C4-2B (cell line): ENCODE data around the gene SYT14.
"Not testable (repeated sequence)": the region's sequence is repeated elsewhere in the genome, so short reads cannot be mapped to it uniquely, and the experiment has no call there.

Experiments used
- H3K27ac ChIP-seq: fragments of 450-650 bp; 2 replicates; pipeline ENCODE4 v1.5.1; 2017
- CTCF ChIP-seq: fragments of 450-650 bp; conservative IDR thresholded peaks from 2 replicates; pipeline ENCODE4 v1.5.1; 2017; ENCODE audit warnings: mild to moderate bottlenecking
- ZFX ChIP-seq: fragments of 450-650 bp; IDR thresholded peaks from 2 replicates; pipeline ENCODE4 v1.6.1; 2017

The SYT14 gene

DNA sequence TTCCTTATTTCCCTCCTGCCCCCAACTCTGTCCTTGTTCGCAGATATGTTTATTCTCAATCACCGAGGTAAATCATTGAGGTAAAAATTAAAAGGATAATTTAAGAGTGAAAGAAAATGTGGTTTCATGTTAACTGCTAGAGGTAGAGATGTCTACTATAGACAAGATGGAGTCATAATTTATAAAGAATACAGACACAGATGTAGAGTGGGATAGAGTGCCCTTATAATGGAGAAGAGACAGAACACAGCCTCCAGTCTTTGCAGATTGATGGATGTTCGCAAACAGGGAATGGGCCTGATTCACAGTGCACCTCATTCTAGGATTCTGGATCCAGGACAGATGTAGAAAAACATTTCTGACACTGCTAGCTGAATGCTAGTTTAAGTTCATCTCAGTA lies 155.4 kb downstream of the SYT14 start:
- TF ChIP-seq CTCF (no peak), ZFX (no peak)
- no peak overlapping the region for H3K27ac ChIP-seq

- H3K27ac ChIP-seq = no peak overlapping the region
- TF ChIP-seq ZFX (no peak), CTCF (no peak)
Measured at GRCh38 chr1:210098356-210098755, 160.3 kb downstream of the SYT14 start.

DNA sequence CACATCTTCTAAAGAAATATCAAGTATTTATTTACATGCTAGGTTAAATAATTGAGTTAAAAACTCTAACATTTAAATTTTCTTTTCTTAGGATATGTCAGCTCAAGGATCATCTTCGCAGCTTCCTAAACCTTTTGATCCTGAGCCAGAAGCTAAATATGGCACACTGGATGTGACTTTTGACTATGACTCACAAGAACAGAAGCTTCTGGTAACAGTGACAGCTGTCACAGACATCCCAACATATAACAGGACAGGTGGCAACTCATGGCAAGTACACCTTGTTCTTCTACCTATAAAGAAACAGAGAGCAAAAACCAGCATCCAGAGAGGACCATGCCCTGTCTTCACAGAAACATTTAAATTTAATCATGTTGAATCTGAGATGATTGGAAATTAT lies 161.9 kb downstream of the SYT14 start:
- H3K27ac ChIP-seq = no peak overlapping the region
- TF ChIP-seq CTCF (no peak), ZFX (no peak)

- no peak overlapping the region for H3K27ac ChIP-seq
- TF ChIP-seq ZFX (no peak), CTCF (no peak)
Measured at GRCh38 chr1:210104103-210104502, 166.1 kb downstream of the SYT14 start.

- not testable (repeated sequence) for H3K27ac ChIP-seq
Measured at GRCh38 chr1:210112906-210113305, 174.9 kb downstream of the SYT14 start.

- TF ChIP-seq ZFX (no peak), CTCF (no peak)
Measured at GRCh38 chr1:210117198-210117597, 179.2 kb downstream of the SYT14 start.

DNA sequence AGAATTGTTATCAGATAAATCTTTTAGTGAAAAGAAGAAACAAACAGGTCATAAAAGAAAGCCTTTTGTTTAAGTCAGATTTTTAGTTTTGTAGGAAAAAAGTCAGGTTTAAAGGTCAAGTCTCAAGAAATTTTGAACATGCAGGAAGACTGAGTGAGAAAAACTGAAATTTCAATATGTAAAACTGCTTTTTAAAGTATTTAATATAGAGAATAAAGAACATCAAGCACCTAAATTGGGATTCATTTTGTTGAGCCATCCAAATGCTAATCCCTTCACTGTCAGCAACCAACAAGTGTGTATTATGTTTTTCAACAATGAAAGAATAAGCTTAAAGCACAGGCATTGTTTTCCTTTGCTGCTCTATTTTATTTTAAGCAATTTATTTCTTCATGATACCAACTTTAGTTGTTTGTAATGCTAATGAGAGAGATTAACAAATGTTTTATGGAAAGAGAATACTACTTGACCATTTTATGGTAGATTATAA lies 179.7 kb downstream of the SYT14 start:
- TF ChIP-seq CTCF = no peak
- TF ChIP-seq ZFX = no peak
- no peak overlapping the region for H3K27ac ChIP-seq

More at GRCh38 chr1:210117198-210117597, 179.2 kb downstream of the SYT14 start:
- H3K27ac ChIP-seq = no peak overlapping the region

DNA sequence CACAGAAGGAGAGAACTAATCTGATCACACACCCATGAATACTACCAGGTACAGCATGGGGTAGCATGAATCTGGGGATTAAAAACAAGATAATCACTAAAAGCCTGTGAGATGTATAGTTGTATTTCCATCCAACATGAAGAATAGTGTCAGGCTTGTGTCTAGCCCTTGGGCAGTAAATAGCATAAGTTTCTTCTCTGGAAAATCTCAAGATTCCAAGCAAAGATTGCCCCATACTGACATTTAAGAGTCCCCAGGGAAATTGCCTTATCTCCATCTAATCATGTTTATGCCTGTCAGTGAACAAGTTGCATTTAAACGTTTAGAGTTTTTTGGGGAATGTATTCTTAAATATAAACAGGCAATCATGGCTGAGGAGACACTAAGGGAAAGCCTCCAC lies 185.4 kb downstream of the SYT14 start:
- no peak for TF ChIP-seq CTCF
- TF ChIP-seq ZFX = no peak
- no peak overlapping the region for H3K27ac ChIP-seq
